ENCODE data around the gene PARS2. TPM values are rescaled to one million over a fixed set of nuclear protein-coding genes. Genes with fewer than 3 reads are reported as not detected.
A peak's percentile ranks its signal among the peaks of the same experiment; 100 is the strongest.

The PARS2 gene
- total RNA-seq, 1 donor from 2014 or later, result 7.7 TPM

DNA sequence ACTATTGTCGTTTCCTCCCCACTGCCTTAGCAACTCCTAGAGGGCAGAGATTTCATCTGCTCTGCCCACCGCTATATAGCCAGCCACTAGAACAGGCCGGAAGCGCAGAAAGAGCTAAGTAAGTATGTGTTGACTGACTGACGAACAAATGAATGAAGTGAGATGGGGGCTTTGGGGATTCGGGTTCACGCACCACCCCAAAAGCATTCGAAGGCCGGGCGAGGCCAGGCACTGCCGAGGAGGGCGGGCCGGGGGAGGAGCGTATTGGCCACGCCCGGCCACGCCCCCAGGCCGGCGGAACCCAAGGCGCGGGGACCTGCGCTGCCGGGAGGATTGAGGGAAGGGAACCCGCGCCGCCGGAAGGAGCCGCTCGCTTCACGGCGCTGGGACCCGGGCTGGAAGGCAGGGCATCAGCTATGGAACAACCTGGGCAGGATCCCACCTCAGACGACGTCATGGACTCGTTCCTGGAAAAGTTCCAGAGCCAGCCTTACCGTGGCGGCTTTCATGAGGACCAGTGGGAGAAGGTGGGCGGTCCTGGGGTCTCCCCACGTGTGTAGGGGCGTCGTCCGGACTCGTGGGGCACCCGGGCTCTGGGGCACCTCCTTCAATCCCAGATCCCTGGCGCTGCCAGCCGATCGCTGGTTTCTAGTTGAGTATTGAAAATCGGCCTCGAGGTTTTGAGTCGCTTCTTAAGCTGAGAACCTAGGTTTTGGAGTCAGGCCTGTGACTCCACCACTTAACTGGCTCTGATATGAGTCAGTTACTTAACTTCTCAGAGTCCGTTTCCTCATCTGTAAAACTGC, 48.6 kb downstream of the PARS2 start, which contains the start of gene TTC4:
TTC4 (plus strand) TSS at position 369 of the 806 bp plus-strand sequence; CDS start at position 417, 48 bp downstream.
- H3K4me3 Mint-ChIP-seq, result peak within 1 kb of the TSS; percentile 85
- peak; percentile 72 to 83 for DNase-seq (ENCODE audit: low spot score in 2 of 2, unreplicated experiment in 2 of 2)
- peaks cover 10% of the 10 kb centered on the region for H3K36me3 Mint-ChIP-seq
- peaks cover 18% of the 10 kb centered on the region for H3K4me1 Mint-ChIP-seq
- TF ChIP-seq, protein P1, sequence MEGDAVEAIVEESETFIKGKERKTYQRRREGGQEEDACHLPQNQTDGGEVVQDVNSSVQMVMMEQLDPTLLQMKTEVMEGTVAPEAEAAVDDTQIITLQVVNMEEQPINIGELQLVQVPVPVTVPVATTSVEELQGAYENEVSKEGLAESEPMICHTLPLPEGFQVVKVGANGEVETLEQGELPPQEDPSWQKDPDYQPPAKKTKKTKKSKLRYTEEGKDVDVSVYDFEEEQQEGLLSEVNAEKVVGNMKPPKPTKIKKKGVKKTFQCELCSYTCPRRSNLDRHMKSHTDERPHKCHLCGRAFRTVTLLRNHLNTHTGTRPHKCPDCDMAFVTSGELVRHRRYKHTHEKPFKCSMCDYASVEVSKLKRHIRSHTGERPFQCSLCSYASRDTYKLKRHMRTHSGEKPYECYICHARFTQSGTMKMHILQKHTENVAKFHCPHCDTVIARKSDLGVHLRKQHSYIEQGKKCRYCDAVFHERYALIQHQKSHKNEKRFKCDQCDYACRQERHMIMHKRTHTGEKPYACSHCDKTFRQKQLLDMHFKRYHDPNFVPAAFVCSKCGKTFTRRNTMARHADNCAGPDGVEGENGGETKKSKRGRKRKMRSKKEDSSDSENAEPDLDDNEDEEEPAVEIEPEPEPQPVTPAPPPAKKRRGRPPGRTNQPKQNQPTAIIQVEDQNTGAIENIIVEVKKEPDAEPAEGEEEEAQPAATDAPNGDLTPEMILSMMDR (IDR thresholded peaks at IDR 0.05; ENCODE audit: unreplicated experiment), result no peak
- no peaks in the 10 kb centered on the region for H3K9me3 Mint-ChIP-seq
- peaks cover 17% of the 10 kb centered on the region for H3K27me3 Mint-ChIP-seq (ENCODE audit: low read depth)
- peak within 1 kb of the TSS; percentile 81 for H3K27ac Mint-ChIP-seq

DNA sequence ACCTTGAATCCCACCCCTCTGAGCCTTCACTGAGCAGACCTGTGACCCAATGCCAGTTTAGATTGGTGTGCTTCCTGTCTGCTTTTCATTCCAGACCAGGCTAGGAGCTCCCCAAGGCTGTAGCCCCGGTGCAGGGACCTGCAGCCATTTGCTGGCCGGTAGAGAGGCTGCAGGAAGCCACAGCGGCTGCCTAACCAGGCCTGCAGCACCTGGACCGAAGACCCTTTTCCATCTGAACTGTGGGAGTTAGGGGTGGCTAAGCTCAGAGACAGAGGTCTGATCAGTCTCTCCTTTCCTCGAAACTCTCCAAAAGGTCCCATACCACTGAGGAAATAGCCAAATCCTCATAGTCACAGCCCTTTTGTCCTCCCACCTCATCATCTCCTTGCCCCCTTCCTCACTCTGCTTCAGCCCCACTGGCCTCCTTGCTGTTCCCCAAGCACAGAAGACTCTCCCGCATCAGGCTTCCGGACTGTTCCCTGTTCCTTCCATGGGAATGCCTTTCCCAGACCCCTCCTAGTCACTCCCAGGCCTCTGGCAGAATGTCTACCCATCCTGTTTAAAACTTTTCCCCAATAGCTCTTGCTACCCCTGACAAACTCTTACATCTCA, 49.3 kb downstream of the PARS2 start:
- peaks cover 8% of the 10 kb centered on the region for H3K36me3 Mint-ChIP-seq
- H3K27me3 Mint-ChIP-seq (ENCODE audit: low read depth), result peaks cover 24% of the 10 kb centered on the region
- H3K9me3 Mint-ChIP-seq, result no peaks in the 10 kb centered on the region
- no peak overlapping the region for H3K27ac Mint-ChIP-seq
- peak overlapping the region; percentile 85 for H3K4me3 Mint-ChIP-seq
- TF ChIP-seq, protein P1 (IDR thresholded peaks at IDR 0.05; ENCODE audit: unreplicated experiment), result no peak
- DNase-seq (ENCODE audit: low spot score in 2 of 2, unreplicated experiment in 2 of 2), result no peak
- H3K4me1 Mint-ChIP-seq, result peaks cover 18% of the 10 kb centered on the region

DNA sequence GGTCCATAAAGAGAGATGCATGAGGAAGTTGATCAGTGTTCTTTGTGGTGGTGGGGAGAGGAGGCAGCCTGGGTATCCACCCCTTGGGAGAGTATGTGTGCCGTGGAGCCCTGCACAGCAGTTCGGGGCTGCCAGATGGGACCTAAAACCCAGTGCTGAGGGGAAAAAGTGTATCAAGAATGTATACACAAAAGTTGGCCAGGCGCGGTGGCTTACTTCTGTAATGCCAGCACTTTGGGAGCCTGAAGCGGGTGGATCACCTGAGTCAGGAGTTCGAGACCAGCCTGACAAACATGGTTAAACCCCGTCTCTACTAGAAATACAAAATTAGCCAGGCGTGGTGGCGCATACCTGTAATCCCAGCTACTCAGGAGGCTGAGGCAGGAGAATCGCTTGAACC, 52.8 kb downstream of the PARS2 start:
- DNase-seq (ENCODE audit: low spot score in 2 of 2, unreplicated experiment in 2 of 2), result no peak
- peaks cover 11% of the 10 kb centered on the region for H3K4me1 Mint-ChIP-seq
- H3K27ac Mint-ChIP-seq, result no peak overlapping the region
- H3K9me3 Mint-ChIP-seq, result no peaks in the 10 kb centered on the region
- H3K36me3 Mint-ChIP-seq, result no peaks in the 10 kb centered on the region
- TF ChIP-seq, protein P1 (IDR thresholded peaks at IDR 0.05; ENCODE audit: unreplicated experiment), result no peak
- H3K4me3 Mint-ChIP-seq, result no peak overlapping the region
- peaks cover 54% of the 10 kb centered on the region for H3K27me3 Mint-ChIP-seq (ENCODE audit: low read depth)

DNA sequence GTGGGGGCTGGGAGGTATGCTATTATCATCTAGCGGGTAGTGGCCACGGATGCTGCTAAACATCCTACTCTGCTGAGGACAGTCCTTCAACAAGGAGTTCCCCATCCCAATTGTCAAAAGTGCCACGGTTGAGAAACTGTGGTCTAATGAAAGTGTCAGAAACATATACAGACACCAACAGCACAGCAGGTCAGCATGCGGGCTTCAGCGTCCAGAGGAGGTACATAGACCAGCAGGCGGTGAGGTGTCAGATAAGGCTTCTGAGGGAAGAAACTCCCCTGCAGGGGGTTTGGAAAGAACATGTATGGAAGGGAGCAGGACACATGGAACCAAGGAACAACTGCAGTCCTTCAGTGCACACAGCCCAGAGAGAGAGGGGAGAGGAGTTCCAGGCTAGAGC, 53.5 kb downstream of the PARS2 start:
- Mint-ChIP-seq H3K9me3 (no peaks in the 10 kb centered on the region), H3K36me3 (no peaks in the 10 kb centered on the region), H3K4me1 (peaks cover 5% of the 10 kb centered on the region), H3K27ac (no peak overlapping the region), H3K27me3 (ENCODE audit: low read depth) (peaks cover 57% of the 10 kb centered on the region), H3K4me3 (no peak overlapping the region)
- TF ChIP-seq, protein P1 (IDR thresholded peaks at IDR 0.05; ENCODE audit: unreplicated experiment), result no peak
- no peak for DNase-seq (ENCODE audit: low spot score in 2 of 2, unreplicated experiment in 2 of 2)

DNA sequence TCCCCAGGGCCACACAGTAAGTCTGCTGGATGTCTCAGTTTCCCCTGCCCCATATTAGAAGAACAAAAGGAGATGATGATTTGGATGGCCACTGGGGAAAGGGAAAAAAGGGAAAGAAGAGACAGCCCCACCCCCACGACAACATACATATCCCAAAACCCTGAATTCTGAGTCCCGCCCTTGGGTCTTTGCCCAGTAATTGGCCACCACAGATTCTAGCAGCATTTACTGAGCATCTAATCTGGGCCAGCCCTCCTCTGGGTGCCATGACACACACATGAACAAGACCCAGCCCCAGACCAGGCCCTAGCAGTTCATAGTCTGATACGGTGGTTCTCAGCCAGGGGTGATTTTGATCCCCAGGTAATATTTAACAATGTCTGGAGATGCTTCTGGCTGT, 53.9 kb downstream of the PARS2 start:
- H3K4me1 Mint-ChIP-seq, result peaks cover 4% of the 10 kb centered on the region
- TF ChIP-seq, protein P1 (IDR thresholded peaks at IDR 0.05; ENCODE audit: unreplicated experiment), result no peak
- H3K36me3 Mint-ChIP-seq, result no peaks in the 10 kb centered on the region
- DNase-seq (ENCODE audit: low spot score in 2 of 2, unreplicated experiment in 2 of 2), result no peak
- H3K4me3 Mint-ChIP-seq, result no peak overlapping the region
- no peaks in the 10 kb centered on the region for H3K9me3 Mint-ChIP-seq
- no peak overlapping the region for H3K27ac Mint-ChIP-seq
- peaks cover 58% of the 10 kb centered on the region for H3K27me3 Mint-ChIP-seq (ENCODE audit: low read depth)

All from mesothelial cell of epicardium (in vitro differentiated cells).